ENCODE results near the gene ACADS.
"Not testable (repeated sequence)": the region's sequence is repeated elsewhere in the genome, so short reads cannot be mapped to it uniquely, and the experiment has no call there.

ACADS gene

GRCh38 chr12:120703311-120703942 lies 22.2 kb upstream of the ACADS start:
- no peak for DNase-seq

- DNase-seq: no peak
These were observed 20.0 kb upstream of the ACADS start for GRCh38 chr12:120705618-120706017.

GRCh38 chr12:120706029-120706428 lies 19.6 kb upstream of the ACADS start:
- no peak for DNase-seq

GRCh38 chr12:120708651-120709050 lies 17.0 kb upstream of the ACADS start:
- no peak for DNase-seq

- peak; percentile 83 for DNase-seq
These were observed 15.4 kb upstream of the ACADS start, which contains the start of gene UNC119B for GRCh38 chr12:120710031-120710804. Gene UNC119B, plus strand, starts transcription at chr12:120710458. Its CDS starts 17 bp downstream, at chr12:120710475.

DNA sequence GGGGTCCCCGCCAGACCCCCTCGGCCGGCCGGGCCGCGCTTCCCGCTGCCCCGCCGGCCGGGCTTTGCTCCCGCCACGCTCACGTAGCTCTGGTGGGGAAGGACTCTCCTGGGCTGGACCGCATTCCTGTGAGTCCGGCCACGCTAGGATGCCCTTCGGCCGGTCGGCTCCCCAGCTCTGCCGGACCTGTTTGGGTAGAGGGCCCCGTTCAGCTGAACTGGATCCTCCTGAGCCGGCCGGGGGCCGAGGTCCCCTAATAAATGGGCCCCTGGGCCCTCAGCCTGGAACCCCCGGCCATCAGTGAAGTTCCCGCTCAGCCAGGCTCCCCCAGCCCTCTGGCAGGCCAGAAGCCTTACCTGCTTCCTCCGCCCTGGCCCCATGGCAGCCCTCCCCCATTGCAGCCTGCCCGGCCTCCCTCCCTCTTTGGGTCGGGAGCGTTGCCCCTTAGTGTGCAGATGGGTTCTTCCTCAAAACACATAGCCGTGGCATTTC lies 14.8 kb upstream of the ACADS start:
- peak; percentile 41 for DNase-seq

GRCh38 chr12:120711411-120711810 lies 14.2 kb upstream of the ACADS start:
- DNase-seq: no peak

DNA sequence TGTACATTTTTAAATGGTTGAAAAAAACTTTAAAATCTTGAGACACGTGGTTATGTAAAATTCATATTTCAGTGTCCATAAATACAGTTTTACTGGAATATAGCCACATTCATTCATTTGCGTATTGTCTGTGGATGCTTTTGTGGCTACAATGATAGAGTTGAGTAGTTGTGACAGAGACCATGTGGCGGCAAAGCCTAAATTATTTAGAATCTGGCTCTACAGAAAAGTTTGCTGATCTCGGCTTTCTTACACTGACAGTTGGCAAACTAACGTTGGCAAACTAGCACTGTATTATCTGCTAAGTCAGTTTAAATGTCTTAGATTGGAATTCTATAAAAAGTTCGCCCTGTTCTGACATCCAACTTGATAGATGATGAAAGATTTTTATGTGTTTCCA lies 13.0 kb upstream of the ACADS start:
- no peak for DNase-seq

DNA sequence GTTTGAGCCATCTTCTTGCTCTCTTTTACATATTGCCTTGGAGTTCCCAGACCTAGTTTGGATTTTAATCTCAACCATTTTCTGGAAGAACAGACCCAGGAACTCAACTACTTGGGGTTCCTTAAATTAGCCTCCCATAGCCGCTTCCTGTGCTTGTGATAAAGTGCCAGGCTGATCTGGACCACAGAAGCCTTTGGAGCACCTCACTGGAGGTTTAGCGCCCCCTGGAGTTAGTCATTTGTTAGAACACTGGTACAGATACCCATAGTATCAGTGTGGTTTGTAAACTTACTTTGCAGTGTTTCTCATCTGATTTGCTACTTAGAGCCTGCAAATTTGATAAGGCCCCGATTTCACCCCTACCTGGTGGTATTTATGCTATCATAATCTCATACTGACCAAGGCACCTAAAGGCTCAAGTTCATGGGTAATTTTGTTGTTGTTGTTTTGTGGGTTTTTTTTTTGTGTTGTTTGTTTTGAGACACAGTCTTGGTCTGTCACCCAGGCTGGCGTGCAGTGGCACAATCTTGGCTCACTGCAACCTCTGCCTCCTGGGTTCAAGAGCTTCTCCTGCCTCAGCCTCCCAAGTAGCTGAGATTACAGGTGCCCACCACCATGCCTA lies 11.7 kb upstream of the ACADS start:
- DNase-seq: peak; percentile 68

- DNase-seq: no peak
These were observed 7.6 kb upstream of the ACADS start for GRCh38 chr12:120718055-120718454.

DNA sequence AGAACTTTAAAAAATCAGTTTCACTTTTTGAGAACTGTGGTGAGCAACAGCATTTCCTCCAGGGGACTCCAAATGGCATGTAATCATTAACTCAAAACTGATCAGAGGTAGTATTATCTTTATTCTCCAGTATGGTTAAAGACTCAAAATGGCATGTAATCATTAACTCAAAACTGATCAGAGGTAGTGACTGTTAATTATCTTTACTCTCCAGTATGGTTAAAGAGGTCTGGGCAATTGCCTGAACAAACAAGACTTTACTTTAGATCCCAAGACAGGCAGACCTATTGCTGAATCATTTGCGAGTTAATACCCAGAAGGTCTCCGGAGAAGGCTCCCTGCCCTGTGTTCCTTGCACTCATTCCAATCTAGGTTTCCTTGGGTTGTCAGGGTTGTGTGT lies 6.6 kb upstream of the ACADS start:
- DNase-seq: no peak

- no peak for DNase-seq
These were observed 6.0 kb upstream of the ACADS start for GRCh38 chr12:120719496-120720233.

DNA sequence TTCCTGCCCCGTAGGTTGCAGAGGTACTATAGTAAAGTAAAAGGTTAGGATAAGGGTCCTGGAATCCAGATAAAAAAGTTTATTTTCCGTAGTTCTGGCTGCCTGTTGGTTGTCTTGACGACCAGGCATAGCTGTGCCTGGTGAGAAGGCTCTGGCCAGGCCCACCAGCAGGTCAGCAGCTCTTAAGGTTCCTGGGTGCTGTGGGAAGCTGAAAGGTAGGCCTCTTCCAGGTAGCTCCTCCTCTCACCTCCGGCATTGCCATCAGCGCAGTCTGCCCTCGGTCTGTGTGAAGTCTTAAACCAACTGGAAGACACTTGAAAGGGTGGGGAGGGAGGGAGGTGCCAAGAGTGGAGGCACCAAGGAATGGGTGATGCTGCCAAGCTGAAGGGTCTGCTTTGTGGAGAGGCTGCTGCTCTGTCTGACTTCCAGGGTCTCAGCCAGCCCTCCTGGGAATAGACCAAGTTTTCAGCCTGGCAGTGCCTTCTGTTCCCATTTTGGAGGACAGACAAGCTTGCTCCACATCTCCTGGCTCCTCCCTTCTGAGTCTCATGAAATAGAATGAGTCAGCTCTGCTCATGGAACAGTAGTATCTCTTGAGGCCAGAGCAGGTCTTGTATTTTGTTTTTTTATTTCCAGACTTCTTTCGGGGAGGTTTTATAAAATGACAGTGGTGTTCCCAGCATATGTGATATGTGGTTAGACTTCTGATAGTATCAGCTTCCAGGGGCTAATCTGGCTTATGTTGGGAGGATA lies 5.2 kb upstream of the ACADS start:
- no peak for DNase-seq

- no peak for DNase-seq
These were observed 4.4 kb upstream of the ACADS start for GRCh38 chr12:120720987-120721801.

GRCh38 chr12:120721866-120722265 lies 3.8 kb upstream of the ACADS start:
- DNase-seq: no peak

DNA sequence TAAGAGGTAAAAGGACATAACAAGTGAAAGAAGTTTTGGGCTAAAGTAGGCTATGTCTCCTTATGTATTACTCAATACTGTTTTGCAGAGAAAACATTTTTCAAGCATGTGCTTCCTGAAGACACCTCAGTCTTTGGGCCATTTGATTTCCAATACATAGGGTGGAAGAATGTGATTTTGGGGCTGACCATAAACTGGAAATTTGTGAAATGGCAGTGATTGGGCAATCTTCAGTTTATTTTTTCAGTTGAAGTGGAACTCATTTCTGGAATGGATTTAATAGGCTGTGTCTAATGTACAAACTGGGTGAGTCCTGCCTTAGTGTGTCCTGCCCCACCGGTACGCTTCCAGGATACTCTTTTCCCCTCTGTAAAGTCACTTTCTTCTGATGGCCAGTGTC lies 2.8 kb upstream of the ACADS start:
- DNase-seq: no peak

GRCh38 chr12:120724720-120725119 lies 906 bp upstream of the ACADS start:
- DNase-seq: no peak

DNA sequence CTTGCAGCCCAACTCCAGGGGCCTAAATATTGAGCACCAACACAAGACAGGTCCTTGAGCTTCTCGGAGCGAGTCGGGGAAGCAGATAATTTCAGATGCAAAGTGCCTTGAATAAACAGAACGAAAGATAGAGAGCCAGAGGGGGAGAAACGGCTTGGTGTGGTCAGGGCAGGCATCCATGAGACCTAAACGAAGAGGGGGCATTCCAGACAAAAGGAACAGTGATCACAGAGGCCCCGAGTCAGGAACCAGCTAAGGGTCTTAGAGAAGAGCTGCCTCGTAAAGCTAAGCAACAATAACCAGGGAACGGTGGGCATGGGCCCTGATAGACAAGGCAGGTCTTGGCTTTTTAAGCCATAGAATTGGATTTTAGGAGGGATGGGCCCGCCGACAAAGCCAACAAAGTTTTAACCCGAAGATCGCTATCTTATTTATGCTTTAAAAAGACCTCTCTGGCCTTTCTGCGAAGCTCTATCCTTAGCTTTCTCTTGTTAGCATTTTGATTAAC lies 421 bp upstream of the ACADS start:
- no peak for DNase-seq

GRCh38 chr12:120726510-120726793 lies 826 bp downstream of the ACADS start:
- DNase-seq: no peak

- no peak for DNase-seq
These were observed 1.3 kb downstream of the ACADS start for GRCh38 chr12:120726961-120727360.

DNA sequence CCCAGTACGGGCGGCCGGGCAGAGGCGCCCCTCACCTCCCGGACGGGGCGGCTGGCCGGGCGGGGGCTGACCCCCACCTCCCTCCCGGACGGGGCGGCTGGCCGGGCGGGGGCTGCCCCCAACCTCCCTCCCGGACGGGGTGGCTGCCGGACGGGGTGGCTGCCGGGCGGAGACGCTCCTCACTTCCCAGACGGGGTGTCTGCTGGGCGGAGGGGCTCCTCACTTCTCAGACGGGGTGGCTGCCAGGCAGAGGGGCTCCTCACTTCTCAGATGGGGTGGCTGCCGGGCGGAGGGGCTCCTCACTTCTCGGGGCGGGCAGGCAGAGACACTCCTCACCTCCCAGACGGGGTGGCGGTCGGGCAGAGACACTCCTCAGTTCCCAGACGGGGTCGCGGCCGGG lies 6.6 kb downstream of the ACADS start:
- DNase-seq: not testable (repeated sequence)

DNA sequence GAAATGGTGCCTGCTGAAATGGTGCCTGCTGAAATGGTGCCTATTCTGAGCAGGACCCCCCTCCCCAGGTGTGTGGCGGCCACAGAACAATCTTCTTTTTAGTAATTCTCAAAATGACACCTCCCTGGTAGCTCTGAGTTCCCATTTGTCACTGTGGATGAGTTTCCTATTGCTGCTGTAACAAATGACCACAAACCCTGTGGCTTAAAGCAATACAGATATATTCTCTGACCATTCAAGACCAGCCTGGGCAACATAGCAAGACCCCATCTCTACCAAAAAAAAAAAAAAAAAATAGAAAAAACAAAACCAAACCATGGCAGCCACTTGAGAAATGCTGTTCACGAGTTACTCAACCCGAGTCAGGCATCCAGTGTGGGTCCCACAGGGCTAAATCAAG lies 7.9 kb downstream of the ACADS start:
- DNase-seq: no peak
